ENCODE measurements around the gene MBOAT7.

- TF ChIP-seq CTCF (conservative IDR thresholded peaks at IDR 0.05) (no peak), ZFX (IDR thresholded peaks at IDR 0.05) (no peak)
Measured at GRCh38 chr19:54169149-54169740, 20.1 kb downstream of the MBOAT7 start.
